NCI-H748 treated with DMSO at 0.1 percent for 48 hours (cell line): Measurements from ENCODE around the gene PHYHIPL.

Experiments
- DNase-seq: peaks from one replicate; lab custom pipeline; 2025; lab: John Stamatoyannopoulos, UW

PHYHIPL gene

GRCh38 chr10:59257224-59257623 is 80.8 kb downstream of the PHYHIPL start:
- no peak for DNase-seq

GRCh38 chr10:59258890-59259289 is 82.4 kb downstream of the PHYHIPL start:
- DNase-seq: peak; percentile 45

GRCh38 chr10:59265141-59265540 is 88.7 kb downstream of the PHYHIPL start:
- no peak for DNase-seq

GRCh38 chr10:59266321-59266720 is 89.9 kb downstream of the PHYHIPL start:
- DNase-seq: no peak

GRCh38 chr10:59268460-59268859 is 92.0 kb downstream of the PHYHIPL start:
- no peak for DNase-seq

- no peak for DNase-seq
Observed at GRCh38 chr10:59269651-59270050, 93.2 kb downstream of the PHYHIPL start.

GRCh38 chr10:59270492-59270891 is 94.0 kb downstream of the PHYHIPL start:
- DNase-seq: no peak

GRCh38 chr10:59271160-59271559 is 94.7 kb downstream of the PHYHIPL start:
- no peak for DNase-seq

GRCh38 chr10:59272061-59272460 is 95.6 kb downstream of the PHYHIPL start:
- DNase-seq: no peak

- no peak for DNase-seq
Observed at GRCh38 chr10:59273445-59273844, 97.0 kb downstream of the PHYHIPL start.

GRCh38 chr10:59276133-59276532 is 99.7 kb downstream of the PHYHIPL start:
- DNase-seq: no peak

GRCh38 chr10:59276919-59277318 is 100.5 kb downstream of the PHYHIPL start:
- DNase-seq: no peak

- no peak for DNase-seq
Observed at GRCh38 chr10:59279476-59279875, 103.0 kb downstream of the PHYHIPL start.

- DNase-seq: no peak
Observed at GRCh38 chr10:59279991-59280505, 103.6 kb downstream of the PHYHIPL start.

GRCh38 chr10:59281861-59282260 is 105.4 kb downstream of the PHYHIPL start:
- DNase-seq: no peak

GRCh38 chr10:59283456-59284091 is 107.1 kb downstream of the PHYHIPL start:
- DNase-seq: no peak

- DNase-seq: no peak
Observed at GRCh38 chr10:59284118-59284975, 107.9 kb downstream of the PHYHIPL start.

GRCh38 chr10:59285073-59285472 is 108.6 kb downstream of the PHYHIPL start:
- no peak for DNase-seq

GRCh38 chr10:59285848-59286247 is 109.4 kb downstream of the PHYHIPL start:
- DNase-seq: no peak

GRCh38 chr10:59287587-59288255 is 111.3 kb downstream of the PHYHIPL start:
- DNase-seq: no peak

- no peak for DNase-seq
Observed at GRCh38 chr10:59289853-59290252, 113.4 kb downstream of the PHYHIPL start.

- DNase-seq: no peak
Observed at GRCh38 chr10:59290448-59290847, 114.0 kb downstream of the PHYHIPL start.
